GM21723 (cell line): Measurements from ENCODE around the gene CNP.

Source experiments
- ATAC-seq: cut with Tn5 transposase; IDR thresholded peaks from one replicate; pipeline ENCODE4 v1.9.1; 2021; ENCODE audit warnings: mild to moderate bottlenecking, moderate library complexity; ENCODE audit not compliant: unreplicated experiment

The CNP gene

GRCh38 chr17:41941168-41941567 is 25.4 kb upstream of the CNP start:
- no peak for ATAC-seq

- ATAC-seq = no peak
Observed at GRCh38 chr17:41942626-41943373, 23.8 kb upstream of the CNP start.

GRCh38 chr17:41943492-41943891 is 23.1 kb upstream of the CNP start:
- no peak for ATAC-seq

- no peak for ATAC-seq
Observed at GRCh38 chr17:41944943-41945342, 21.7 kb upstream of the CNP start.

DNA sequence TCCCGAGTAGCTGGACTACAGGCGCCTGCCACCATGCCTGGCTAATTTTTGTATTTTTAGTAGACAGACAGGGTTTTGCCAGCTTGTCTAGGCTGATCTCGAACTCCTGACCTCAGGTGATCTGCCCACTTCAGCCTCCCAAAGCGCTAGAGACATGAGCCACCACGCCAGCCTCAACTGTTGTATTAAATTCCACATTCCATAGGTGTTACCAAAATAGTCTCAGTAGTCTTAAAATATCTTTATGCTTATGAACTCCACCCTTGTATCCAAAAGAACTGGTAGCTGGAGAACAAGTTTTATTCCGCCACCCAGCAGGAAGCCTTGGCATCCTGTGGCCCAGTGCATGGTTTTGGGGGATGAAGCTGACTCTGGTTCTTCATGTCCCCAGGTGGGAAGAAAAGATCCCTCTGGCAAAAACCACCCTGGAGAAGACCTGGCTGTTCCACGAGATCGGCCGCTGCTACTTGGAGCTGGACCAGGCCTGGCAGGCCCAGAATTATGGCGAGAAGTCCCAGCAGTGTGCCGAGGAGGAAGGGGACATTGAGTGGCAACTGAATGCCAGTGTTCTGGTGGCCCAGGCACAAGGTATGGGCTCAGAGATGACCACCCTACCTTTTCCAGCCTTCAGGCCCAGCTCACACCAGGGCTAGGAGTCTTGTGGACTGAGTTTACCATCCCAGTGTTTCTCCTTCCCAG is 17.7 kb upstream of the CNP start:
- no peak for ATAC-seq

DNA sequence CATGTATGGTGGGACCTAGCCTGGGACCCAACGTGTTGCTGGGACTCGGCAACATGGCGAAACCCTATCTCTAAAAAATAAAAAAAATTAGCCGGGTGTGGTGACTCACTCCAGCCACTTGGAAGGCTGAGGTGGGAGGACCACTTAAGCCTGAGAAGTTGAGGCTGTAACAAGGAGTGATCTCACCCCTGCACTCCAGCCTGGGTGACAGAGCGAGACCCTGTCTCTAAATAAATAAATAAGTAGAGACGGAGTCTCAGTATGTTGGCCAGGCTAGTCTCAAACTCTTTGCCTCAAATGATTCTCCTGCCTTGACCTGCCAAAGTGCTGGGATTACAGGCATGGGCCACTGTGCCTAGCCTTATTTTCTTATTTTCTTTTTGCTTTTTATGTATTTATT is 10.1 kb upstream of the CNP start:
- no peak for ATAC-seq

DNA sequence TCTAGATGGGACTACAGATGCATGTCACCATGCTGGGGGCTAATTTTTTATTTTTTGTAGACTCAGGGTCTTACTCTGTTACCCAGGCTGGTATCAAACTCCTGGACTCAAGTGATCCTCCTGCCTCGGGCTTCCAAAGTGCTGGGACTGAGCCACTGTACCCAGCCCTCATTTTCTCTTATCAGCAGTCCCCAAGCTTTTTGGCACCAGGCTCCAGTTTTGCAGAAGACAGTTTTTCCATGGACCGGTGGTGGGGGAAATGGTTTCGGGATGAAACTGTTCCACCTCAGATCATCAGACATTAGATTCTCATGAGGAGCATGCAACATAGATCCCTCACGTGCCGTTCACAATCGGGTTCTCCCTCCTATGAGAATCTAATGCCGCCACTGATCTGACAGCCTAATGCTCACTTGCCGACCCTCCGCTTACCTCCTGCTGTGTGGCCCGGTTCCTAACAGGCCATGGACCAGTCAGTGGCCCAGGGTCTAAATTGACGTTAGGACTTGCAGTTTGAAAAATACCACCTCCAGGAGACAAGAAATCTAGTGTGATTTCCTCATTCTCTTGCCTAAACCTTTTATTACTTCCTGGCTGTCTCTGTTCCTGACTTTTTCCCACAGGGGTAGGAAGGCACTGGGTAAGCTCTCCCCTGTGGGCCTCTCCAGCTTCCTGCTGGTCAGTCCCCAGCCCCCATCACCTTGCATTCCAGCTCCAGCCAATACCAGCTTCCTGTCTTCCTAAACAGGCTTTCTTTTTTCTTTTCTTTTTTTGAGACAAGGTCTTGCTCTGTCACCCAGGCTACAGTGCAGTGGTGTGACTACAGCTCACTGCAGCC is 9.3 kb upstream of the CNP start:
- ATAC-seq = no peak

GRCh38 chr17:41957869-41958439 is 8.6 kb upstream of the CNP start:
- no peak for ATAC-seq

DNA sequence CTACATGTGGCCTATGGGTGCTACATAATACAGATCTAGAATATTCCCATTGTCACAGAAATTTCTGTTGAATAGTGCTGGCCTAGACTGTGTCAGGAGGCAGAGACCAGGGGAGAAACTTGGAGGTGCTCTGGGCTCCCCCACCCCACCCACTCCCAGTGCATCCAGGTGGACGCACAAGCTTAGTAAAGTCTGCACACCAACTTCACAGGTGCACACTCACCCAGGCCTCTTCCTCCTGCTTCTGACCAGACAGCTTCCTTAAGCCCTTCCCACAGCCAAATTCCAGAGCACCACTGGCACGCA is 7.6 kb upstream of the CNP start:
- no peak for ATAC-seq

GRCh38 chr17:41959336-41960095 is 7.1 kb upstream of the CNP start:
- no peak for ATAC-seq

DNA sequence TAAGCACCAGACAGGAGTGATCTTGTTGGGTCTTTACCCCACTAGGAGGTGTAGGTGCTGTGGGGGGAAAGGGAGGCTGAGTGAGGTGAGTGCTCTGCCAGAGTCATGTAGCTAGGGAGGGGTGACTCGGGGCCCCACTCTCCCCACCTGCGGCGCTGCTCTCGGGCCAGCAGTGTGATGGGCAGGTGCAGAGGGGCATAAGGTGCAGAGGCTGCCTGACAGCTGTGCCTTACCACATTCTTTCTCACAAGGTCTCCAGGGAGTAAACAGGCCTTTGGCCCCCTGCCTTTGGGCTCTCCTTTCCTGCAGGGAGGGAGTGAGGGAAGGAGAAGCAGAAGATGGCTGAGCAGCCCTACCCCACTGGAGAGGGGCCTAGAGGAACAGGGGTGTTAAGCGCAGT is 4.5 kb upstream of the CNP start:
- ATAC-seq = no peak

- no peak for ATAC-seq
Observed at GRCh38 chr17:41962768-41963434, 3.7 kb upstream of the CNP start.

- no peak for ATAC-seq
Observed at GRCh38 chr17:41965694-41966462, 717 bp upstream of the CNP start.

DNA sequence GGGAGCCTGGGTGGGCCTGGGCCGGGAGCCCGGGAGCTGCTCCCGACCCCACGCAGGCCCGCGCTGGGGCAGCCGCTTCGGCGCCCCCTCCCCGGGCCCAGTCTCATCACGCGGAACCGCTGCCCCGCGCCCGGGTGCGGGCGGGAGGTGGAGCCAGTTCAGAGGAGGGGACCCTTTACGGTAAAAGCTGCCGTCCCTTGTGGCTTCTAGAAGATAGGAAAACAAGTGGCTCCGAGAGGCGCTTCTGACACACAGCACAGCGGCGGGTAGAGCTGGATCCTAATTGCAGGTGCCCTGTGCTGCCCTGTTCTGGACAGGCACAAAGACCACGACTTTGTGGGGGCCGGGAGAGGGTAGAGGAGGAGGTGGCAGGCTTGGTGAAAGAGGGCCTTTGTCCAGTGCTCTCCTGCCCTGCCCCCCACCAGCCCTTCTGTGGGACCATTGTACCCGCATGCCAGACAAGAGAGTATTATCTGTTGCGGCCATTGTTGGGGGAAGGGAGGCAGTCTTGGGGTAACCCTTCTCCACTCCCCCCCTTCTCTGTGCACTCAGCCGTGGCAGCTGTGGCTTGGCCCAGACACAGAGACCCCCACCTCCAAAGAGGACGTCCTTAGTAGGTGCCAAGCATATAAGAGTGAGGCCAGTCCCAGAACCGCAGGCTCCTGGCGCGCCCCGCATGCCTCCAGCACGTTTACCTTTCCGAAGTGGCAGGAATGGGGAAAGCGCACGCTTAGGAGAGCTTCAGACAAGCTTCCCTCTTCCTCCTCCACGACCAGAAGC is 736 bp downstream of the CNP start:
- ATAC-seq = peak; percentile 11

- no peak for ATAC-seq
Observed at GRCh38 chr17:41967921-41968578, 1.5 kb downstream of the CNP start.

GRCh38 chr17:41968676-41969075 is 2.1 kb downstream of the CNP start:
- no peak for ATAC-seq

DNA sequence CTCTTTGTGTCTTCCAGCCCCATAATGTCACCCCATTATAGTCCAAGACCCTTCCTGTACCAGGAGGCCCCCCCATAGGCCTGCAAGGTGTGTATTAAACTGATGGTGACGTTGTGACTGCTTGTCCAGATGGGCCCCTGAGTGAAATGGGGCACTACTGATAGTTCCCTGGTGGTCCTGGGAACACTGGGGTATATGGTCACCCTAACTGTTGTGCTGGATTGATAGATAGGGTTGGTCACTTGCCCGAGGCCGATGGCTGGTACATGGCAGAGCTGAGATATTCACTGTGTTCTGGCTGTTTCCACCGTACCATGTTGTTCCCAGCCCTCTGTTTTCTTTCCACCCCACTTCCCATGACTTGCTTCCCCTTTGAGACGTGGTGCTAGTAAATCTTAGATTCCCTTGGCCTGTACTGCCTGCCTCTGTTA is 4.3 kb downstream of the CNP start:
- ATAC-seq = no peak
